MM.1S (cell line): ENCODE results near the gene USP54.

Experiments used
- DNase-seq: peaks from one replicate; pipeline ENCODE4 v3.0.0-alpha.2; 2015
- H2AFZ ChIP-seq: fragments of 300-600 bp; sonication (generic); 2 replicates; pipeline ENCODE4 v1.6.0; 2016; ENCODE audit warnings: antibody characterized with exemption, low read length
- H3F3A ChIP-seq: fragments of 300-600 bp; sonication (generic); 2 replicates; pipeline ENCODE4 v1.6.1; 2016; ENCODE audit warnings: mild to moderate bottlenecking, antibody characterized with exemption, low read length, moderate library complexity, mixed read lengths; ENCODE audit not compliant: insufficient read depth
- H3K27ac ChIP-seq: fragments of 300-600 bp; sonication (generic); 2 replicates; pipeline ENCODE4 v1.5.1; 2016; ENCODE audit warnings: mild to moderate bottlenecking, low read length
- H3K27me3 ChIP-seq: fragments of 300-600 bp; sonication (generic); replicated peaks from 2 replicates; pipeline ENCODE4 v1.6.0; 2016; ENCODE audit warnings: low read length; ENCODE audit not compliant: insufficient read depth
- H3K36me3 ChIP-seq: fragments of 300-600 bp; sonication (generic); replicated peaks from 2 replicates; pipeline ENCODE4 v1.6.1; 2016; ENCODE audit warnings: mild to moderate bottlenecking, low read length, mixed read lengths; ENCODE audit not compliant: insufficient read depth
- H3K4me1 ChIP-seq: fragments of 300-600 bp; sonication (generic); 2 replicates; pipeline ENCODE4 v1.6.1; 2016; ENCODE audit warnings: low read length, mixed read lengths
- H3K4me2 ChIP-seq: fragments of 300-600 bp; sonication (generic); 2 replicates; pipeline ENCODE4 v1.6.0; 2016; ENCODE audit warnings: low read depth, low read length
- H3K4me3 ChIP-seq: fragments of 300-600 bp; sonication (generic); 2 replicates; pipeline ENCODE4 v1.5.1; 2016; ENCODE audit warnings: low read length, mixed read lengths
- H3K79me2 ChIP-seq: fragments of 300-600 bp; sonication (generic); 2 replicates; pipeline ENCODE4 v1.6.1; 2016; ENCODE audit warnings: mixed run types, low read length, mixed read lengths
- H3K9ac ChIP-seq: fragments of 300-600 bp; sonication (generic); 2 replicates; pipeline ENCODE4 v1.6.1; 2016; ENCODE audit warnings: low read length, mixed read lengths
- H3K9me2 ChIP-seq: fragments of 300-600 bp; sonication (generic); replicated peaks from 2 replicates; pipeline ENCODE4 v1.6.1; 2016; ENCODE audit warnings: mild to moderate bottlenecking, low read length, mixed read lengths; ENCODE audit not compliant: insufficient read depth
- H3K9me3 ChIP-seq: fragments of 300-600 bp; sonication (generic); replicated peaks from 2 replicates; pipeline ENCODE4 v1.6.1; 2016; ENCODE audit warnings: mild to moderate bottlenecking, low read length, mixed read lengths; ENCODE audit not compliant: insufficient read depth
- H4K20me1 ChIP-seq: fragments of 300-600 bp; sonication (generic); 2 replicates; pipeline ENCODE4 v1.6.1; 2016; ENCODE audit warnings: mild to moderate bottlenecking, low read length, moderate library complexity, mixed read lengths; ENCODE audit not compliant: insufficient read depth
- EZH2 ChIP-seq: fragments of 300-600 bp; sonication (generic); optimal IDR thresholded peaks from 2 replicates; pipeline ENCODE3; 2017; ENCODE audit warnings: low read depth, mild to moderate bottlenecking, antibody characterized with exemption, low read length, mixed read lengths
- EZH2phosphoT487 ChIP-seq: fragments of 300-600 bp; sonication (generic); IDR thresholded peaks from 2 replicates; pipeline ENCODE4 v1.6.1; 2018; ENCODE audit warnings: antibody characterized with exemption, low read length
- TF ChIP-seq, protein P1 (sequence below): fragments of 300-600 bp; sonication (generic); IDR thresholded peaks from 2 replicates; pipeline ENCODE4 v1.5.1; 2016; ENCODE audit warnings: antibody characterized with exemption, low read length, mixed read lengths

USP54 gene

DNA sequence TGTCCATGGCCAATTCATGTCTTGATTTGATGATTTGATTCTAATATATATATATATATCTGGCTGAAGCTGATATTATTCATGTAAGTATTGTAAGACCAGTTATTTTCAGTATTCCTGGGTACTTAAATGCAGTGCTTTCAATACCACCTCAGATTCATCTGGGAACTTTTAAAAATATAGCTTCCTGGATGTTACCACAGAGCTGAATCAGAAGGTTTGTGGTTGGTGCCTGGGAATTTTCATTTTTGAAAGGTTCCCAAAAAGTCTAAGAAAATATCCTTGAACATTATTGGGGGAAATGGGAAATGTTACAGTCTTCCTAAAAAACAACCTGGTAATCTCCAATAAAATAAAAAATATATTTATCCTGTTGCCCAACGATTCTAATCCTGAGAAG, 84.7 kb downstream of the USP54 start:
- no peaks in the 10 kb centered on the region for H3K36me3 ChIP-seq
- no peaks in the 10 kb centered on the region for H3K79me2 ChIP-seq
- H2AFZ ChIP-seq, result no peak overlapping the region
- no peak overlapping the region for H3K27ac ChIP-seq
- H3K9me2 ChIP-seq, result no peaks in the 10 kb centered on the region
- no peak overlapping the region for H3K9ac ChIP-seq
- no peak overlapping the region for H3K4me3 ChIP-seq
- H3K4me1 ChIP-seq, result peaks cover 7% of the 10 kb centered on the region
- H3K27me3 ChIP-seq, result no peaks in the 10 kb centered on the region
- TF ChIP-seq, protein P1, sequence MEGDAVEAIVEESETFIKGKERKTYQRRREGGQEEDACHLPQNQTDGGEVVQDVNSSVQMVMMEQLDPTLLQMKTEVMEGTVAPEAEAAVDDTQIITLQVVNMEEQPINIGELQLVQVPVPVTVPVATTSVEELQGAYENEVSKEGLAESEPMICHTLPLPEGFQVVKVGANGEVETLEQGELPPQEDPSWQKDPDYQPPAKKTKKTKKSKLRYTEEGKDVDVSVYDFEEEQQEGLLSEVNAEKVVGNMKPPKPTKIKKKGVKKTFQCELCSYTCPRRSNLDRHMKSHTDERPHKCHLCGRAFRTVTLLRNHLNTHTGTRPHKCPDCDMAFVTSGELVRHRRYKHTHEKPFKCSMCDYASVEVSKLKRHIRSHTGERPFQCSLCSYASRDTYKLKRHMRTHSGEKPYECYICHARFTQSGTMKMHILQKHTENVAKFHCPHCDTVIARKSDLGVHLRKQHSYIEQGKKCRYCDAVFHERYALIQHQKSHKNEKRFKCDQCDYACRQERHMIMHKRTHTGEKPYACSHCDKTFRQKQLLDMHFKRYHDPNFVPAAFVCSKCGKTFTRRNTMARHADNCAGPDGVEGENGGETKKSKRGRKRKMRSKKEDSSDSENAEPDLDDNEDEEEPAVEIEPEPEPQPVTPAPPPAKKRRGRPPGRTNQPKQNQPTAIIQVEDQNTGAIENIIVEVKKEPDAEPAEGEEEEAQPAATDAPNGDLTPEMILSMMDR, result no peak
- no peak for TF ChIP-seq EZH2phosphoT487
- no peak for TF ChIP-seq EZH2
- peaks cover 5% of the 10 kb centered on the region; the same call in 1 of the 2 replicates for H3F3A ChIP-seq
- H3K9me3 ChIP-seq, result no peaks in the 10 kb centered on the region
- H3K4me2 ChIP-seq, result no peak overlapping the region
- DNase-seq, result no peak
- no peaks in the 10 kb centered on the region for H4K20me1 ChIP-seq

DNA sequence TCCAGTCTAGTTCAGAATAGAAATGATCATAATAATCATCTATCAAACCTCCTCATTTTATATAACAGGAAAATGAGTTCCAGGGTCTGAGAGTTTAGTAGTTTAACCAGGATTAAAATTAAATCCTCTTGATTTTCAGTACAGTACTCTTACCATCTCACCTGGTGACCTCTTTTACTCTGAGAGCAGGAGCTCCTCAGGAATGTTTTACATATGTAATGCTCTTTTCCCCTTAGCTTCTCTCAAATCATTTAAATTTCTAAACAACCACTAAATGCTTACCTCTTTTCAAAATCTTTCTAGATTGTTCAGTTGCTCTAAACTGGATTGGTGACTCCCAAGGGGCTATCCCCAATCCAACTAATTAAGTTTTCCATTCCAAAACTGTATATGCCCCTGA, 85.1 kb downstream of the USP54 start:
- Histone ChIP-seq H3K4me2 (no peak overlapping the region), H3F3A (peaks cover 8% of the 10 kb centered on the region; the same call in 1 of the 2 replicates), H3K9ac (no peak overlapping the region), H3K79me2 (no peaks in the 10 kb centered on the region), H3K27me3 (no peaks in the 10 kb centered on the region), H3K4me3 (no peak overlapping the region), H3K36me3 (no peaks in the 10 kb centered on the region), H3K4me1 (peaks cover 11% of the 10 kb centered on the region), H3K9me2 (no peaks in the 10 kb centered on the region), H2AFZ (no peak overlapping the region), H3K27ac (no peak overlapping the region), H3K9me3 (no peaks in the 10 kb centered on the region), H4K20me1 (no peaks in the 10 kb centered on the region)
- TF ChIP-seq EZH2phosphoT487 (no peak), EZH2 (no peak)
- TF ChIP-seq, protein P1, result no peak
- no peak for DNase-seq

DNA sequence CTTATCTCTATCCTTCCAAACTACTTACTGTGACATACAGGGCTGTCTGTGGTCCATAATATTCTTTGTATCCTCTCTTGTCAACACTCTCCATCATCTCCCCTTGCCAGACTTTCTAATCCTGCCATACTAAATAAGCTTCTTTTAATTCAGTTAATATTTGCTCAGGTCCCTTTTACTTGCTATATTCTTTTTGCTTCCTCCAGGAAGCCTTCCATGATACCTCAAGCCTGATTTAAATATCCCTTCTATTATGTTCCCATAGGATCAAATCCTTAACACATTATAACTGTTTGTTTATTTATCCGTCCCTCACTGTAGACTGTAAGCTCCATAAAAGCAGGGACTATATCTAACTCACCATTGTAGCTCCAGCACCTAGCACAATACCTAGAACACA, 88.1 kb downstream of the USP54 start:
- Histone ChIP-seq H2AFZ (no peak overlapping the region), H3F3A (peaks cover 8% of the 10 kb centered on the region; the same call in 1 of the 2 replicates), H3K4me3 (no peak overlapping the region), H3K9me3 (no peaks in the 10 kb centered on the region), H3K9ac (no peak overlapping the region), H4K20me1 (no peaks in the 10 kb centered on the region), H3K79me2 (no peaks in the 10 kb centered on the region), H3K27ac (no peak overlapping the region), H3K36me3 (no peaks in the 10 kb centered on the region), H3K9me2 (no peaks in the 10 kb centered on the region), H3K4me1 (peaks cover 18% of the 10 kb centered on the region), H3K27me3 (no peaks in the 10 kb centered on the region), H3K4me2 (no peak overlapping the region)
- TF ChIP-seq, protein P1, result no peak
- TF ChIP-seq EZH2phosphoT487 (no peak), EZH2 (no peak)
- no peak for DNase-seq
